LNCAP (cell line): ENCODE results near the gene INPP5A.

Experiments used
- TF ChIP-seq, protein P1 (sequence below): fragments of 450-650 bp; IDR thresholded peaks from 2 replicates; pipeline ENCODE4 v1.5.1; 2017; ENCODE audit warnings: mild to moderate bottlenecking

The INPP5A gene

DNA sequence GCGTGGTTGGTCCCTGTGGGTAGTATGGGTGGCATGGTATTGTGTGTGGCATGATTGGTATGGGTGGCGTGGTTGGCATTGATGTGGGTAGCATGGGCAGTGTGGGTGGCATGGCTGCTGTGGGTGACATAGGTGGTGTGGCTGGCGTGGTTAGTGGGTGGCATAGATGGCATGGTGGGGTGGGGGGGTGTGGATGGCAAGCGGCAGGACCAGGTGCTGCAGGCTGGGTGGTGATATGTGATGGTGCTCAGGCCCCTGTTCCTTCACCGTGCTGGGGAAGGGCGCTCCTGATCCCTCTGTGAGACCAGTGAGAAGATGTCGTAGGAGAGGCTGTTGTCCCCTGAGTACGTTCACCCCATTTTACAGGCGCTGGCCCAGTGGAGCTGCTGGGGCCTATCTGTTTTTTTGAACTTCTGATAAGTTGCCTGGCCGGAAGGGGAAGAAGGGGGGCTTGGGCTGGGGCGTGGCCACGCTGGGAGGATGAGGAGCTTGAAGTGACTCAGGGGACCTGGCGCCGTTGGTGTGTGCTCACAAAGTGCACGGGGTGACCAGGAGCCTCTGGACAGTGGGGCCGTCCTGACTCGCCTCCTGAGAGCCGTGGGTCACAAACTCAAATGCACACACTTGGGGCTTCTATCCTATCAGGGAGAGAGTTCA lies 17.5 kb downstream of the INPP5A start:
- TF ChIP-seq, protein P1, sequence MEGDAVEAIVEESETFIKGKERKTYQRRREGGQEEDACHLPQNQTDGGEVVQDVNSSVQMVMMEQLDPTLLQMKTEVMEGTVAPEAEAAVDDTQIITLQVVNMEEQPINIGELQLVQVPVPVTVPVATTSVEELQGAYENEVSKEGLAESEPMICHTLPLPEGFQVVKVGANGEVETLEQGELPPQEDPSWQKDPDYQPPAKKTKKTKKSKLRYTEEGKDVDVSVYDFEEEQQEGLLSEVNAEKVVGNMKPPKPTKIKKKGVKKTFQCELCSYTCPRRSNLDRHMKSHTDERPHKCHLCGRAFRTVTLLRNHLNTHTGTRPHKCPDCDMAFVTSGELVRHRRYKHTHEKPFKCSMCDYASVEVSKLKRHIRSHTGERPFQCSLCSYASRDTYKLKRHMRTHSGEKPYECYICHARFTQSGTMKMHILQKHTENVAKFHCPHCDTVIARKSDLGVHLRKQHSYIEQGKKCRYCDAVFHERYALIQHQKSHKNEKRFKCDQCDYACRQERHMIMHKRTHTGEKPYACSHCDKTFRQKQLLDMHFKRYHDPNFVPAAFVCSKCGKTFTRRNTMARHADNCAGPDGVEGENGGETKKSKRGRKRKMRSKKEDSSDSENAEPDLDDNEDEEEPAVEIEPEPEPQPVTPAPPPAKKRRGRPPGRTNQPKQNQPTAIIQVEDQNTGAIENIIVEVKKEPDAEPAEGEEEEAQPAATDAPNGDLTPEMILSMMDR: no peak

DNA sequence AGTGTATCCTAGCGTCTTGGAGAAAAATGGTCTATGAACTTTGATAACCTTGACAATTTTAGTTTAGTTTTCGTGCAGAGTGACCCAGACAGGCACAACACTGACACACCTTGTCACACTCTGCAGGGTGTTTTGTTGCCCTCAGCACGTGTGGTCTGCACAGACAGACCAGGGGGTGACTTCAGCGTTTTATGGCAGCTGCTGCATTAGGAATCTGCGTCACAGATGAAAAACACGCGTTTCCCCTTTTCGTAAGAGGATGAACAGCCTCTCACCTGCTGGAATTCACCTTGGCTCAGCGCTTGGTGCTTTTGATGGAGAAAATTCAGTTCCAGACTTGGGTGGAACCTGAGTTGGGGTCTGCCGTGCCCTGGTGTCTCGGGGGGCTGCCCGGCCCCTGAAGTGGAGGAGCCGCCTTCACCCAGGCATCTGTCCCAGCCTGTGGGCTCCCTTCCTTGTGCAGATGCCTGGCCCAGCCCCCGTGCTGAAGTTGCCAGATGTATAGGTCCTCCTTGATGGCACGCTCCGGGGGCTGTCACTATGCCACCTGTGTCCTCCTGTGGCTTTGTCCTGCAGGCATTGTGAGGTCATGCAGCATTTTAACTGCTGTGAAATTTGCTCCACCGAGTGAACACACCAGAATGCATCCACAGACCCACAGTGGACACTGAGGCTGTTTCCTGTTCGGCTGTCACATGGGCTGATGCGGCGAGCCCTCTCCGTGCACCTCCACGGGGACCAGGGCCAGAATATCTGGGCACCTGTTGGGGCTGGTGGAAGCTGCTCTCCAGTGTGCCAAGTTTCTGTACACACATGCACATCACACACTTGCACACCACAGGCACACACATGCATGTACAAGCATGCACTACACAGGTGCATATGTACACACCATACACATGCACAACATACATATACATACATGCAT lies 18.3 kb downstream of the INPP5A start:
- TF ChIP-seq, protein P1: no peak

DNA sequence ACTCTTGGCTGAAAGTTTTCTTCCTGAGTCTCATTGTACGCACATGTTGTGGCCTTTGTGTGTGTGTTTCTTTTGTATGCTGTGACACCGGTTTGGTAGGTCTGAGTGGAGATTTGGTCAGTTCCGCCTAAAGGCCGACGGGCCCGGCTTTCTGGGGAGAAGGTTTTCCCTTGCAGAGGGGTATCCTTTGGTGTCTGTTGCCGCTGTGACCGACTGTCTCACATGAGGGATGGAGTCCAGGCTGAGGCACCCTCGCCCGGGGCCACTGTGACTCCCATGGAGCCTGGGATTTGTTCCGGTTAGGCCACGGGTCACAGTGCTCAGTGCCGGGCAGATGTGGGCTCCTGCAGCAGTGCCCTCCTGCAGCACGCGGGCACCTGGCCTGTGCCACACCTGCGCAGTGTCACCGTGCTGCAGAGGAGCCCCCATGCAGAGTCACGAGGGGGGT lies 19.4 kb downstream of the INPP5A start:
- TF ChIP-seq, protein P1: no peak

DNA sequence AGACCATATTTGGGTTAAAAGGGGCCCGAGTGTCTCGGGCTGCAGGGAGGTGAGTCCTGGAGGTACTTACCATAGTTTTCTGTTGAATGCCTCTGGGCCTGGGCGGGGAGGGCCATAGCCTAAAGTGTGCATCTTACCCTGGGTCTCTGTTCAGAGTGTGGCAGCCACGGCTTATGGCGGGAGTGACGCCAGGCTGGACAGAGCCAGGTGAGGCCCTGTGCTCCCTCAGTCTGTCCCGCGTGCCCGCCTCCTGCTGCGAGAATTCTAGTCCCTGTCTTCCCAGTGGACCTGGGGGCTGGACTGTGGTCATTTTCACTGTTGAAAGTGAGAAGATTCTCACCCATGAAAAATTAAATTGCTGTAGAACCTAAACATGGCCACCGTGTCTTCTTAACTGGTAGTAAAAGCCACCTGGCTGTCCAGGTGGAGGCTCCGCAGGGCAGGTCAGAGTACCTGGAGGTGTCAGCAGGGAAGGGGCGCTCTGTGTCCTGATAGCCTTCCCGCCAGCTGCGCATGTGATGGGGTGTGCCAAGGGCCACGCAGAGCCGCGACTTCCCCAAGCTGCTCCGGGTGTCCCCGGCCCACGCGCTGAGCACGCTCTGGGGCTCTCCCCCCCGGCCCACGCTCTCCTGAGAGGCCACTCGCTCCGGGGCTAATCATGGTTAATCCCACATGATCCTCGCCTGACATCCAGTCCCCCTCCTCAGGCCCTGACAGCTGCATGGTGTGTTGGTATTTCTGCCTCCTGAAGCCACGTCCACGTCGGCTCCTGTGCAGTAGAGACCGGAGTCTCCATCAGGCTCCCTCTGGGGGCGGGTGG lies 20.3 kb downstream of the INPP5A start:
- TF ChIP-seq, protein P1: no peak

DNA sequence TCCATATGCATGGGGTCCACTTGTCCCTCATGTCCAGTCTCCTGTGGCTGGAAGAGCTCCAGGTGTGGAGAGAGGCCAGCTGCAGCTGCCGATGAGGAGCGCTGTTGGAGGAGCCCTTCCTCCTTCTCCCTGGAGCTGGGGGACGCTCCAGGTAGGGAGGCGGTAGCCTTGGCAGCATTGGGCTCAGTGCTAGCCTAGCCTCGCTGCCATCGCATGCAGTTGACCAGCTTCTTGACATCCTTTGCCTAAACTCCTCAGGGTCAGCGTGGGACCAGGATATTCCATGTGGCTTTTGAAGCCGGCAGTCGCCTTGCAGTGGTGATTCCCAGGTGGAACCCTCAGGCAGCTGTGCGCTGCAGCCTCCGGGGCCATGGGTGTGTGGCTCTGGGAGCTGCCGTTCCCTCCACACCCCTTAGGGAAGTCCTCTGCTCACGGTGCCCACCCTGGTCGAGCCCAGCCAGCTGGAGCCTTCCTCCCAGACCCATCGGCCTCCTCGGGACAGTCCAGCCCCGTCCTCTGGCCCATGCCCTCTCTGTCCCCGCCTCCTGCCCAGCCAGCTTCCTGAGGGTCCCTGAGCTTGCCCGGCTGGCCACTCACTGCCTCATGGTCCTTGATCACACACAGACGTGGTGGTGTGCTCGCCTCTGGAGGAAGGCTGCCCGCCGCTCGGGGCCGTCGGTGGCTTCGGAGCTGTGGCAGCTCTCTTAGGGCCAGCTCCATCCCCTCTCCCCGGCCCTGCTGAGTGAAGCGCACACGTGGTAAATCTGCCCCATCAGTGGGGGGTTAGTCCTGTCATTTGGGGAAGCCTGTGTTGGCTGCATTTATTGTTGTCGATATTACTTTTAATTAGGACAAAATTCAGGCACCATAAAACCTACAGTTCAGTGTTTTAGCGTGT lies 21.2 kb downstream of the INPP5A start:
- TF ChIP-seq, protein P1: no peak

DNA sequence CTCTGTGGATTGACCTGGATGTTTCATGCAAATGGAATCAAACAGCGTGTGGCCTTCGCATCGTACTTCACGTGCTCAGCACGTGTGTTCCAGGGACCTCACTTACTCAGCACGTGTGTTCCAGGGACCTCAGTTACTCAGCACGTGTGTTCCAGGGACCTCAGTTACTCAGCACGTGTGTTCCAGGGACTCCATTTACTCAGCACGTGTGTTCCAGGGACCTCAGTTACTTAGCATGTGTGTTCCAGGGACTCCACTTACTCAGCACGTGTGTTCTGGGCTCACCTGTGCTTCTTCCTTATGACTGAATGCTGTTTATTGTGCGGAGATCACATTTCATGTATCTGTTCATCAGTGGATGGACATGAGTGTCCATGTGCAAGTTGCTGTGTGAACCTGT lies 22.0 kb downstream of the INPP5A start:
- TF ChIP-seq, protein P1: no peak
